ENCODE measurements around the gene MYL6. TPM values are rescaled to one million over a fixed set of nuclear protein-coding genes. Genes with fewer than 3 reads are reported as not detected.

Gene MYL6
- 4,496 and 4,852 TPM in 2 replicates for total RNA-seq

GRCh38 chr12:56158029-56158925 lies at the start of gene MYL6:
MYL6 (plus strand) TSS chr12:56158359; CDS start chr12:56158402, 43 bp downstream.

GRCh38 chr12:56116267-56117081 lies 41.7 kb upstream of the MYL6 start, which contains the start of gene RPL41:
RPL41 (plus strand) TSS chr12:56116633.

DNA sequence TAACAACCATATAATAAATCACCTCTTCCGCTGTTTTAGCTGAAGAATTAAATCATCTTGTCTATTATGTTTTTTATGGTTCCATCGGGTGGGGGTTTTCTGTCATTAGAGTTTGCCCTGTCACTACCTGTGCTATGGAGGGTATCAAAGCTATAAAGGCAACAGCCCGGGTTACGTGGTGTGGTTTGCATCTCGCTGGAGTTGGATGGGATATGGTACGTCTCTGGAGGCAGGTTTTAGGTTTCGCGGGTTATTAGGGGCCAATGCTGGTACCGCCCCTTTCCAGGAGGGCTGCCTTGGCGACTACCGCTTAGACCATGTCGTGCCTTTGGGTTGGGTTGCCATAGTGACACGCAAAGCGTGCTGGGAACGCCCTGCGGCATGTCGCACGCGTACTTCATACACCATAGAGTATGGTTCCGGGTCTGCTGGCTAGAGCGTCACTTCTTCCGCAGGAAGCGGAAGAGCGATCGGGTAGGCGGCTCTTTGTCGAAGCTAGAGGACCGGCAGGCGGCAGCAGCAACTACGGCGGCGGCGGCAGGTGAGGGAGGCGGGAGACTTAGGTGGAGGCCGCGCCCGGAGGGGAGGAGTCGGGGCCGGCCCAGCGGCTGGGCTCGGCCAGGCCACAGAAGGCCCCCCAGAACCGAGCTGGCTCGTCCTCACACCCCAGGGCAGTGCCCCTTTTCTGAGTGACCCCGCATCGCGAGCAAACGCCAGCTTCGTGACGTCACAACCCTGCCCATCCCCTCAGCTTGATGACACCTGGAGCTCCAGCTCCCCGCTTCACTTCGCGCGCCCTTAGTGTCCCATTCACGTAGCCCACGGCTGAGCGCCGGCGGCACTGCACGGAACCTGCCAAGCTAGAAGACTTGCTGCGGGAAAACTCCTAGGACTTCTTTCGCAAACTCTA lies 40.1 kb upstream of the MYL6 start, which contains the start of gene ZC3H10:
ZC3H10 (plus strand) TSS at position 489 of the 910 bp plus-strand sequence. CDS start 2,297 bp downstream, outside the sequence.

DNA sequence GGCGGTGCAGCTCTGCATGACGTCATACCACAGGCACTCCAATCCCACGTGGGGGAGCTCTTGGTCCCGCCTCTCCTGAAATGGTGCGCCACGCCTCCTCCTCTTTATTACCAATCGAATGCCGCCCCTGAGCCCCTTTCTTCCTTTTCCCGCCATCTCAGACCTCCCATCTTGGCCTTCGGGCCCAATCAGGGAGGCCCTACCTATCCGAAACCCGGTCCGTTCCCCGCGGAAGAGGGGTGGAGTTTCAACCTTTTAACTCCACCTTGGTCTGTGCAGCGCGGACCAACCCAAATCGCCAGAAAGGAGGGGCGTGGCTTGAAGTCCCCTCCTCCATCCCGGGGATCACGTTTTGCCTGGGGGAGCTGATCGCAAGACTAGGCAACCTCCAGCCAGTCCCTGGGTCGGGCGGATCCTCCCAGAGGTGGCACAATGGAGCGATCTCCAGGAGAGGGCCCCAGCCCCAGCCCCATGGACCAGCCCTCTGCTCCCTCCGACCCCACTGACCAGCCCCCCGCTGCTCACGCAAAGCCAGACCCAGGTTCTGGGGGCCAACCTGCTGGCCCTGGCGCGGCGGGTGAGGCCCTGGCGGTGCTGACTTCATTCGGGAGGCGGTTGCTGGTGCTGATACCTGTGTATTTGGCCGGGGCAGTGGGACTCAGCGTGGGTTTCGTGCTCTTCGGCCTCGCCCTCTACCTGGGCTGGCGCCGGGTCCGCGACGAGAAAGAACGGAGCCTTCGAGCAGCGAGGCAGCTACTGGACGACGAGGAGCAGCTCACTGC lies 30.1 kb upstream of the MYL6 start, which contains the start of gene ESYT1:
ESYT1 (plus strand) TSS at position 380 of the 782 bp plus-strand sequence; CDS start at position 433, 53 bp downstream.

GRCh38 chr12:56152132-56152755 lies 5.9 kb upstream of the MYL6 start, which contains the start of gene MYL6B:
MYL6B (plus strand) TSS chr12:56152587; CDS start chr12:56153919, 1,332 bp downstream.

GRCh38 chr12:56189099-56189917 lies 31.1 kb downstream of the MYL6 start, which contains the start of gene SMARCC2:
SMARCC2 (minus strand) TSS chr12:56189483; CDS start chr12:56189461, 22 bp downstream.

Other genes starting within 250 kb of the MYL6 start
- 32.3 and 41.1 TPM in 2 replicates for gene PYM1, start 230.5 kb upstream of the MYL6 start, total RNA-seq
- 31.7 and 41.1 TPM in 2 replicates for gene DGKA, start 227.2 kb upstream of the MYL6 start, total RNA-seq
- gene PMEL, start 192.3 kb upstream of the MYL6 start, total RNA-seq: 0.69 TPM in 1 of 2 replicates, not detected in the other
- gene CDK2, start 191.5 kb upstream of the MYL6 start, total RNA-seq: 44.6 and 46.3 TPM in 2 replicates
- gene RAB5B, start 184.3 kb upstream of the MYL6 start, total RNA-seq: 49.1 and 52.2 TPM in 2 replicates
- 16.3 and 18.0 TPM in 2 replicates for gene SUOX, start 161.1 kb upstream of the MYL6 start, total RNA-seq
- 0.49 and 0.60 TPM in 2 replicates for gene IKZF4, start 137.3 kb upstream of the MYL6 start, total RNA-seq
- 2,120 and 2,289 TPM in 2 replicates for gene RPS26, start 116.4 kb upstream of the MYL6 start, total RNA-seq
- gene ERBB3, start 78.2 kb upstream of the MYL6 start, total RNA-seq: not detected in 2 replicates
- 183 and 202 TPM in 2 replicates for gene PA2G4, start 53.8 kb upstream of the MYL6 start, total RNA-seq
- gene RPL41, start 41.7 kb upstream of the MYL6 start, total RNA-seq: 2,181 and 3,254 TPM in 2 replicates
- gene ZC3H10, start 40.1 kb upstream of the MYL6 start, total RNA-seq: 2.5 and 3.0 TPM in 2 replicates
- 247 and 287 TPM in 2 replicates for gene ESYT1, start 30.1 kb upstream of the MYL6 start, total RNA-seq
- gene MYL6B, start 5.8 kb upstream of the MYL6 start, total RNA-seq: 75.2 and 78.8 TPM in 2 replicates
- 40.6 and 44.5 TPM in 2 replicates for gene SMARCC2, start 31.1 kb downstream of the MYL6 start, total RNA-seq
- 46.2 and 57.4 TPM in 2 replicates for gene RNF41, start 63.6 kb downstream of the MYL6 start, total RNA-seq
- 41.6 and 57.6 TPM in 2 replicates for gene NABP2, start 66.0 kb downstream of the MYL6 start, total RNA-seq
- gene SLC39A5, start 71.7 kb downstream of the MYL6 start, total RNA-seq: not detected in 2 replicates
- 17.7 and 18.9 TPM in 2 replicates for gene ANKRD52, start 100.0 kb downstream of the MYL6 start, total RNA-seq
- 7.4 and 9.2 TPM in 2 replicates for gene COQ10A, start 108.6 kb downstream of the MYL6 start, total RNA-seq
- gene CS, start 142.0 kb downstream of the MYL6 start, total RNA-seq: 156 and 157 TPM in 2 replicates
- 107 and 108 TPM in 2 replicates for gene CNPY2, start 157.6 kb downstream of the MYL6 start, total RNA-seq
- gene PAN2, start 175.6 kb downstream of the MYL6 start, total RNA-seq: 5.5 and 7.4 TPM in 2 replicates
- gene IL23A, start 180.5 kb downstream of the MYL6 start, total RNA-seq: 0.13 TPM in 1 of 2 replicates, not detected in the other
- gene STAT2, start 201.7 kb downstream of the MYL6 start, total RNA-seq: 50.8 and 60.7 TPM in 2 replicates
- gene APOF, start 204.5 kb downstream of the MYL6 start, total RNA-seq: not detected in 2 replicates